HG03139 (cell line): ENCODE data around the gene TMED8.
"Not testable (repeated sequence)": the region's sequence is repeated elsewhere in the genome, so short reads cannot be mapped to it uniquely, and the experiment has no call there.

Source experiments
- ATAC-seq: cut with Tn5 transposase; IDR thresholded peaks from one replicate; pipeline ENCODE4 v1.9.1; 2021; ENCODE audit not compliant: unreplicated experiment

The TMED8 gene

GRCh38 chr14:77376771-77377501 is at the start of gene TMED8, which contains the start of gene SAMD15:
Gene TMED8, minus strand, starts transcription at chr14:77377094. Its CDS starts 41 bp downstream, at chr14:77377053.
Gene SAMD15, plus strand, starts transcription at chr14:77377379. Its CDS starts 40 bp downstream, at chr14:77377419.
- ATAC-seq: peak; percentile 74

- no peak for ATAC-seq
Measured at GRCh38 chr14:77426396-77426795, 49.5 kb upstream of the TMED8 start.

GRCh38 chr14:77424862-77425261 is 48.0 kb upstream of the TMED8 start:
- no peak for ATAC-seq

- ATAC-seq: no peak
Measured at GRCh38 chr14:77423423-77423822, 46.5 kb upstream of the TMED8 start, which contains the start of gene NOXRED1. Gene NOXRED1, minus strand, starts transcription at chr14:77423523. Its CDS starts 634 bp downstream, at chr14:77422889.

- ATAC-seq: no peak
Measured at GRCh38 chr14:77421201-77421600, 44.3 kb upstream of the TMED8 start.

GRCh38 chr14:77416836-77417235 is 39.9 kb upstream of the TMED8 start:
- ATAC-seq: no peak

- not testable (repeated sequence) for ATAC-seq
Measured at GRCh38 chr14:77416098-77416497, 39.2 kb upstream of the TMED8 start.

- ATAC-seq: not testable (repeated sequence)
Measured at GRCh38 chr14:77415403-77416030, 38.6 kb upstream of the TMED8 start.

- no peak for ATAC-seq
Measured at GRCh38 chr14:77409131-77409533, 32.2 kb upstream of the TMED8 start.

- ATAC-seq: no peak
Measured at GRCh38 chr14:77407158-77407557, 30.3 kb upstream of the TMED8 start.

GRCh38 chr14:77406718-77407117 is 29.8 kb upstream of the TMED8 start:
- no peak for ATAC-seq

- ATAC-seq: no peak
Measured at GRCh38 chr14:77406086-77406485, 29.2 kb upstream of the TMED8 start.

GRCh38 chr14:77403768-77404167 is 26.9 kb upstream of the TMED8 start:
- no peak for ATAC-seq

- no peak for ATAC-seq
Measured at GRCh38 chr14:77400216-77400615, 23.3 kb upstream of the TMED8 start.

- no peak for ATAC-seq
Measured at GRCh38 chr14:77390188-77390587, 13.3 kb upstream of the TMED8 start.

GRCh38 chr14:77378701-77379100 is 1.8 kb upstream of the TMED8 start:
- ATAC-seq: no peak

- no peak for ATAC-seq
Measured at GRCh38 chr14:77377502-77377844, 579 bp upstream of the TMED8 start.

- ATAC-seq: peak; percentile 3
Measured at GRCh38 chr14:77375973-77376770, 722 bp downstream of the TMED8 start.

GRCh38 chr14:77375164-77375950 is 1.5 kb downstream of the TMED8 start:
- no peak for ATAC-seq

GRCh38 chr14:77372304-77372841 is 4.5 kb downstream of the TMED8 start:
- no peak for ATAC-seq

- no peak for ATAC-seq
Measured at GRCh38 chr14:77369285-77369684, 7.6 kb downstream of the TMED8 start.
